Femur (tissue), 1 donor: ENCODE measurements around the gene TMEM209.

ENCODE experiments used
- DNase-seq: peaks from one replicate; pipeline ENCODE4 v3.0.0-alpha.2; 2017

The TMEM209 gene

GRCh38 chr7:130118801-130119200 is 86.4 kb downstream of the TMEM209 start:
- DNase-seq, result no peak

- no peak for DNase-seq
Measured at GRCh38 chr7:130118294-130118693, 86.9 kb downstream of the TMEM209 start.

GRCh38 chr7:130114776-130115175 is 90.4 kb downstream of the TMEM209 start:
- DNase-seq, result no peak
